Ramos (cell line): Measurements from ENCODE around the gene DNAJB9.

ENCODE experiments used
- in situ Hi-C: fragments of 300-500 bp; cut with MboI; formaldehyde crosslinking; loops from one replicate; pipeline ENCODE4 v1.14.3; 2022; ENCODE audit warnings: low sequenced_read_pairs; ENCODE audit not compliant: unreplicated experiment

Gene DNAJB9

DNA sequence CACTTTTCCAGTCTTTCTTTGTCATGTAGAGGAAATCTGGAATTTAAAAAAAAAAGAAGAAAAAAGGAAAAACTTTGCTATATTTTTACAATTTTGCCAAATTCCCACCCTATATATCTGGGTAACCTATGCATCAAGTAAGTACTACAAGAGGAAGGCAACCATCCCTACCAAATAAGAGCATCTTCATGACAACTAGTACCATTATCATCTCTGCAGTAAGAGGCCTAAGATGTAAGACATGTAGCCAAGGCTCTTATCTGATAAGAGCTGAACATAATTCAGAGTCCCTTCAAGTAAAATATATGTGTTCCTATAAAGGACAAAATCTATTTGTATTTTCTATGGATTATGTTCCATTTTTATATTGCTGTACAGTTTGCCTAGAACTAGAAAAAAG, 3.7 kb upstream of the DNAJB9 start:
- in situ Hi-C loops: no loop called here

DNA sequence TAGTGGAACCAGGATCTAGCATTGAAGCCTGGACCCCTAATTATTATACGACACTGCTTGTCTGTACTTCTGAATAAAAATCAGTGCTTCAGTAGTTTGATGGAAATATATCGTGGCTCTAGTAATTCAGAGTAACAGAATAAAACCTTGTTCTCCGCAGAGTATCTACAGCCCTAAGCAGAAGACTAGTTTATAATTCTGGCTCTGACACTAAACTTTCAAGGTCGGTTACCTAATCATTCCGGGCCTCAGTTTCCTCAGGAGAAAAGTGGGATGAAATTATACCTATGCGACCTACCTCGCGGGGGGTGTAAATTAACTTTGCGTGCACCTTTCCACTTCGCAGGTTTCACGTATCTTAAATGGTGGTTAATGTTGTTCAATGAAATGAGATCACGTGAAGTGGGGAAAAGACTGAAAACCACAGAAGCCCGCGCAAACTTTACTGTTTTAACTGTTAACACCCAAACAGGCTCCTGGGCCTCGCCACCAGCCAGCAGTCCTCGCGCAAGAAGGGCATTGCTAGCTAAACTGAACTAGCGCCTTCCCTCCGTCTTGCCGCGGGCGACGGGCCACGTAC, 783 bp upstream of the DNAJB9 start:
- in situ Hi-C loops: no loop called here

DNA sequence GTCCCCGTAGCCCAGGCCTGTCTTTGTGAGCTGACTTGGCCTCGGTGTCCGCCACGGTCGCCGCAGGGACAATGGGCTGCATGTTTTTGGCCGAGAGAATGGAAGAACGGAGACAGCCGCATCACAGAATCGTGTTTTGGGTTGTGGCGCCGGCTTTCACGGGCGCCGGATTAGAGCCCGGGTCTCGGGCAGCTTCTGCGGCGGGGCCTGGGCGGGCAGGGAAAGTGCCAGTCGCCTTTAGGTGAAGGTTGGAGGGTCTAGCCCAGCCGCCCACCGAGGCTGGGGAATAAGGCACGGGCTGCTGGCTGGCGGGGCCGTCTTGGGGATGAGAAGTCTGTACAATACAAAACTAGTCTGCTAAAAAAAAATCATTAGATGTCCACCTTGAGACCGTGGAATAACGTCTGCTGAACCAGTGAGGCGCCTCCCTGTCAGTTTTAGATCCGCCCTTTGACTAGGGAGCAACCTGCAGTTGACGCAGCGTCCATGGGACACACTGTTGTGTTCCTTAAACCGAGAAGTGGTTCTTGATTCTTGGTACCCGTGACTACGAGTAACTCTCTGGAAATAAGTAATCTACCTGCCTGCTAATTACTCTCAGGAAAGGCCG, 577 bp downstream of the DNAJB9 start:
- in situ Hi-C loops: no loop called here

DNA sequence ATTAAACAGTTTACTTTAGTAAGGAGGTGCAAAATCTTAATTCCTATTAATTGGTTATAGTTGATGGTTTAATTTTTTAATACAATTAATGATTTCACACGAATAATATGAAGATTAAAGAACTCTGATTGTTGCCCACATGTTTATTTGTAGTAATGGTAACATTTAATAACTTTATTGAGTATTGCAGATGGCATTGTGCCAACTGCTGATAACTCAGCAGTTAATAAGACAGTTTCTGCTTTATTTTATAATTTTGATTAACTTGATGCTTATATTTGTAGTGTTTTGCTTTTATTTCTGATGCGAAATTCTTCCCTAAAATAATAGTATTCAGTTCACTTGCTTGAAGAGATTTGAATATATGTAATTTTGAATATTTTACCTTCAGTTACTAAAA, 2.8 kb downstream of the DNAJB9 start:
- in situ Hi-C loops: no loop called here

DNA sequence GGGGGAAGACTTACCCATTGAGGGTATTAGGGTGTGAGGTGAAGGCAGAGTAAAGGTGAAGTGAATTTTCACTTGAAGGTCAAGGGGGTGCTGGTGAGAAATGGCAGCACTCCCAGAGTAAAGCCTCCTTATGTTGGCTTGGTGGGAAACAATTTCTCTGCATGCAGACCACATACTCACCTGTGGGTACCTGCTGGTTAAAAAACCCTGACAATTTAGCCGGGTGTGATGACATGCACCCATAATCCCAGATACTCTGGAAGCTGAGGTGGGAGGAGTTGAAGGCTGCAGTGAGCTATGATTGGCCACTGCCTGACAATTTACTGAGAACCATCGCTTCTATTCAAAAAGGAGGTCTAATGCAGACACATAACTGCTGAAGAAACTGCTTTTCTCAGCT, 5.5 kb downstream of the DNAJB9 start:
- in situ Hi-C loops: no loop called here

DNA sequence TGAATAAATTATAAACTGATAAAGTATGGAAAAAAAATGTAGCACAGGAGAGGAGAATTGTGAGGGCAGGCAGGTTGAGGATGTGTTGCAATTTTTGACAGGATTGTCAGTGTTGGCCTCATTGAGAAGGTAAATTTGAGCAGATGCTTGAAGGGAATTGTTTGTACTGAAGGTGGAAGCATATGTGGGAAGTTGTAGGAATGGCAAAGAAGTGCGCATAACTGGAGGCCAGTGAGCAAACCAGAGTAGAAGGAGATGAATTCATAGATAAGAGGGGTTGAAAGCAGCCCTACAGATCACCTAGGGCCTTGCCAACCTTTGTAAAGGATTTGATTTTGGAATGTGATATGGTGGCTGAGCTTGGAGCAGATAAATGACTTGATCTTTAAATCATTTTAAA, 6.4 kb downstream of the DNAJB9 start:
- in situ Hi-C loops: no loop called here

DNA sequence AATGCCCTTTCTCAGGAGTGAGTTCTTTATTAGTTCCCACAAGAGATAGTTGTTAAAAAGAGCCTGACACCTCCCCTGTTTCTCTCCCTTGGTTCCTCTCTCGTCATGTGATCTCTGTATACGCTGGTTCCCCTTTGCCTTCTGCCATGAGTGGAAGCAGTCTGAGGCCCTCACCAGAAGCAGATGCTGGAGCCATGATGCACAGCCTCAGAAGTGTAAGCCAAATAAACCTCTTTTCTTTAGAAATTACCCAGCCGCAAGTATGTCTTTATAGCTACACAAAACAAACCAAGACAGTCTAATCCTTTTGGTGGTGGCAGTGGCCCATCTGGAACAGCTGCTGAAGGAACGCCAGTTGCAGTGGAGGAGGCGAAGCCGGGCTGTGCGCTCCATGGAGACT, 9.3 kb downstream of the DNAJB9 start:
- in situ Hi-C loops: no loop called here

DNA sequence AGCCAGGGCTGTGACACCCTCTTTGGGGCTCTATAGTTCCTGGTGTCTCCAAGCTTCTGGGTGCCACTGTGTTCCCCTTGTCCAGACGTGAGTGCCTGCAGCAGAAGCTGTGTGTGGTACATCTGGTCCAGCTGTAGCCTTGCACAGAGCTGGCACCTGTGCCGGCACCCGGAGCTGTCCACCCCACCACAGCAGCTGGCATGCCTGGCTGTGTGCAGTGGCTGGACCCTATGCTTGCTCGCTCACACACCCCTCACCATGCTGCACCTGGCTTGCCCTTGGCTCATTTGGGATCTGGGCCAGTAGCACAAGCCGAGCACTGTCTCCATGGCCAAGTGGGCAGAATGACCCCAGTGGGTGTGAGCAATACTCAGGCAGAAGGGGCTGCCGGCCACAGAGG, 10.6 kb downstream of the DNAJB9 start:
- in situ Hi-C loops: loop anchor here (10.0 kb wide), 1 partner anchor 395 kb away; no protein-coding TSS in a partner anchor

DNA sequence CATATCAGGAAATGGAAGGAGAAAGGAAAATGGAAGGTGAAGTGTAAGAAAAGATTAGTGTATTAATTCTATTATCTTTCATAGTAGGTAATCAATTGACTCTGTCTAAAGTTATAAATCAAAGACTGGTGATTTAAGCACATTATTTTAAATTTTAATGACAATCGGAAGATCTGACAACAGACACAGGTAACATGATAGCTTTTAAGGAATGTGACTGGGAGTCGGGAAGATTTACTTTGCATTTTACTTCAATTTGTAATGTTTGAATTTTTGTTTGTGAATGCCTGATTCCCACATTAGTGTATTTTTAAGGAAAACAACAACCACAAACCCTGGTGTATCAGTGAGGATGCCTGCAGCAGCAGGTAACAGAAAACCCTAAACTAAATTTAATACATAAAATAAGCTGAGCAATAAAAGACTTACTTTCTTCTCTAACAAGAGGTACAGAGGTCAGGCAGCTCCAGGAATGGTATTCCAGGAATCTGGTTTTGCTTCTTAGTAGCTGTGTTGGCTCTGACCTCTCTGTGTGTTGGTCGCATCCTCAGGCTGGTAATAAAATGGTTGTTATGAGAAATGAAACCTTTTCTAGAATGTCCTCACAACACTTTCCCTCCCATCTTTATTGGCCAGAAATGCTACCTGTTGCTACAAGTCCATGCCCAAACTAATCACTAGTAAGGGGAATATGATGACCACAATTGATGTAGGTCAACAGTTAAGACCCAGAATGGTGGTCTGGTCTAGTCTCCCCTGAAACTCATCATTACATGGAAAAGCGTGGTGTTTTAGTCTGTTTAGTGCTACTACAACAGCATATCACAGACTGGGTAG, 12.2 kb downstream of the DNAJB9 start:
- in situ Hi-C loops: loop anchor here (10.0 kb wide), 1 partner anchor 397 kb away; no protein-coding TSS in a partner anchor

DNA sequence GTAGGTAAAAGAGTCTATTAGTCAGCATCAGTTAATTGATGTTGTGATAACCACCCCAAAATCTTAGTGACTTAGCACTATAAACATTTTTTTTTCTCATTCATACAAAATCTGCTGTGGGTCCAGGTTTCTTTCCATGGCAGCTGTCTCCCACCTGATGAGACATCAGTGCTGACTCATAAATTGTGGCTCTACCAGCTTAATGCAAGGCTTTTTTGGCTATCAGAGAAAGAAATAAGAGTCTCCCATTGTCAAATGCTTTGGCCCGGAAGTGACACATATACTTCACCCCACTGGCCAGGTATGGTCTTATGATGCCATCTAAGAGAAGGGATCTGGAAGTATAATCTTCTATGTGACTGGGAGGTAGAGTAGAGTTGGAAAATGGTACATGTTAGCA, 14.5 kb downstream of the DNAJB9 start:
- in situ Hi-C loops: loop anchor here (10.0 kb wide), 1 partner anchor 399 kb away; no protein-coding TSS in a partner anchor

DNA sequence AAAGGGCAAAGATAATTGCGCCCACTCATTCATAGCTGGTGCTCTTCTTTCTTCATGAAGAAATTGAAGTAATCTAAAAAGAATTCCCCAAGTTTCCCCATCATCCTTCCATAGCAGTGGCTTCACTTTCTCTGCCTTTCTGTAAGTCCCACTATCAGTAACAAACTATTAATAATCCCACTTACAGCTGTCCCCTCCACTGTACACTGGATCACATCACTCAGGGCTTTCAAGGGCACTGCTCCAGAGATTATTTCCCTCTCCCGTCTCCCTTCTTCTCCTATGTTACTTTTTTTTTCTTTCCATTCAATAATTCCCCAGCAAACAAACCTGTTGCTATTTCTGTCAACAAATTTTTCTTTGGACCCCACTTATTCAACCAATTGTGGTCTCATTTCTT, 16.2 kb downstream of the DNAJB9 start:
- in situ Hi-C loops: loop anchor here (10.0 kb wide), 1 partner anchor 401 kb away; no protein-coding TSS in a partner anchor

DNA sequence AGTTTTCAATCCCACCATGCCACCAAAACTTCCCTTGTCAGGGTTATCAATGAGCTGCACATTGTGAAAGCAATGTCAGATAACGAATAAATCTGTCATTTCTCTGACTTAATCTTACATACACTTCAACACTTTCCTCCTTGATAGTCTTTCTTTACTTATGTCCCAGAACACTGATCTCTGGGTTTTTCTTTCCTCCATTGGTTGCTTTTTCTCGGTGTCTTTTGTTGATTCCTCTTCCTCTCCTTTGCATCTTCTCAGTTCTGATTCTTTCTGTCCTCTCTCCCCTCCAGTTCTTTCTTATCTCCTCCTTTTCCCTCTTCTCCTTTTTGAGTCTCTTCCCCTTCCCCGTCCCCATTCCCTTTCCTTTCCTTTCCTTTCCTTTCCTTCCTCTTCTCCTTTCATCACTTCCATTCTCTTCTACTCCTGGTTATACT, 16.6 kb downstream of the DNAJB9 start:
- in situ Hi-C loops: loop anchor here (10.0 kb wide), 1 partner anchor 401 kb away; no protein-coding TSS in a partner anchor

DNA sequence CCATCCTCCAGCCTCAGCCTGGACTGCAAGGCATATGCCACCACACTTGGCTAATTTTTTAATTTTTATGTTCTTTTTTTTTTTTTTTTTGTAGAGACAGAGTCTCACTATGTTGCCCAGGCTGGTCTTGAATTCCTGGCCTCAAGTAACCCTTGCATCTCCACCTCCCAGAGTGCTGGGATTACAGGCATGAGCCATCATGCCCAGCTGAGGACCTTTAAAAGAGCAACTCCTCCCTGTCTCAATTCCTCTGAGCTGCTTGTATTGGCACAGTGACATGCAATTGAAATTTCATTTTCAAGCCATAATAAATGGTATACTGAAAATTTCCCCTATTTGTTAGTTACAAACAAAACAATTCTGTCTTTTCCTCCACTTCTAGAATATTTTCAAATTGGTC, 19.5 kb downstream of the DNAJB9 start:
- in situ Hi-C loops: loop anchor here (10.0 kb wide), 1 partner anchor 404 kb away; no protein-coding TSS in a partner anchor

DNA sequence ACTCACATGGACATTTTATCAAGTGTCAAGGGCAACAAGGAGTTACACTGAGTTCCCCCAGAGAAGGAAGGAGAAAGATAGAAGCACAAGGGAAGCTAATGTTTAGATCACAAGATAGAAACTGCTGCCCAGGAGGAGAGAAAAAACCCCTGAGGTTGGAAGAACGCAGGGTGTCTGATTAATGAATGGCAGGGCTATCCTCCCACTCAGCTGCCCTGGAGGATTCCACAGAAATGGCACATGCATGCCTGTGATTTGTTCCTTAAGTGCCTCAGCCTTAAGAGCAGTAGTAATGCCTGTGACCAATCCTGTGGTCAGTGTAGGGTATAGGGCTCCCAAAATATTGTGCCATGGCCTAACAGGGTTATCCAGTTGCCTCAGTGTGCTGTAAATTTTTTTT, 20.2 kb downstream of the DNAJB9 start:
- in situ Hi-C loops: loop anchor here (10.0 kb wide), 1 partner anchor 405 kb away; no protein-coding TSS in a partner anchor

DNA sequence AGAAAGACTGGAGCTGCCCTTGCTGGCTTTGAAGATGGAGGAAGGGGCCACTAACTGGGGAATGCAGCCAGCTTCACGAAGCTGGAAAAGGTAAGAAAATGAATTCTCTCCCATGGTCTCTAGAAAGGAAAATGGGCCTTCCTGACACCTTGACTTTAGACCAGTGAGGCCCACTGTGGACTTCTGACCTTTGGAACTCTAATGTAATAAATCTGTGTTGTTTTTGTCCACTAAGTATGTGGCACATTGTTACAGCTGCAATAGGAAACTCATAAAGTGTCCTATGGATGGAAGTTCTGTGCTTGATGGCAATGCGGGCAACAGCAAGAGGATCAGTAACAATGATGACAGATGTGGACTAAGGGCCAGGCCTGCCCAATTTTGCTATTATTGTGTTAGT, 20.9 kb downstream of the DNAJB9 start:
- in situ Hi-C loops: no loop called here

DNA sequence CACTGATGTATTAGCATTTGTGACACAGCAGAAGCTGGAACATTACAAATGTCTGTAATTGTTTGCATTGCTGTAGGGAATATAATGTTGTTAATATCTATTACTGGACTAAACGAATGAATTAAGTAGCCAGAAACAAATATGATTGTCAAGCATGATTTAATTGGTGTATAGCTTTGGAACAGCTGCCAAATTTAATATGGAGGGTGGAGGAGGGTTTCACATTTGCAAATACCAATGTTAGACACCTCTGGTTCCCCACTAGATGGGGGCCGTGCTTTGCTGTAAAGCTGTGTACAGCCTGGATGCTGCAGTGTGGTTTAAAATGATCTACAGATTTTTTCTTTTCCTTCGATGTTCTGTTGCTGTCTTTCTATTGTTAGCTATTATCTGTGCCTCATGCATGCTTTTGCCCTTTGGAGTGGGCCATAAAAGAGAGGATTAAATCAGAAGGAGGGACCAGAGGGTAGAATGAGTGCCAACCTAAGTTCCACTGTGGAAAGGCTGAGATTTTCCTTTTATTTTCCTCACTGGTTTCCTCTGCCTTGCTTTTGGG, 23.1 kb downstream of the DNAJB9 start:
- in situ Hi-C loops: no loop called here

DNA sequence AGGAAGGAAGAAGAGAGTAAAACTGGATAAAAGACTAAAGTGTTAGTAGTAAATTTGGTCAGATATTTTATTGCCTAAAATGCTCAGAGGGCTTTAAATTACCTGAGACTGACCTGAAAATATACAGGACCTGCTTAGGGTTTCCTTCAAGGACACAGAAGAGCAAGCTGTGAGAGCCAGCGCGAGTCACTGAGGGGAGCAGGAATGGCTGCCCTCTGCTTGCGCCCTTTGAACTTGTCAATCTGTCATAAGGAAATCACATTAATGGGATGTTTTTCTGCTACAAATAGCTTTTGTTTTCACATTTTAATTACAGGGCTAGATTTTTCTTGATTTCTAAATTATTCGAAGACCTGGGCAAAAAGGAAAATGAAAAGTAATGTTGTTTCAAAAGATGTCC, 26.9 kb downstream of the DNAJB9 start:
- in situ Hi-C loops: no loop called here

DNA sequence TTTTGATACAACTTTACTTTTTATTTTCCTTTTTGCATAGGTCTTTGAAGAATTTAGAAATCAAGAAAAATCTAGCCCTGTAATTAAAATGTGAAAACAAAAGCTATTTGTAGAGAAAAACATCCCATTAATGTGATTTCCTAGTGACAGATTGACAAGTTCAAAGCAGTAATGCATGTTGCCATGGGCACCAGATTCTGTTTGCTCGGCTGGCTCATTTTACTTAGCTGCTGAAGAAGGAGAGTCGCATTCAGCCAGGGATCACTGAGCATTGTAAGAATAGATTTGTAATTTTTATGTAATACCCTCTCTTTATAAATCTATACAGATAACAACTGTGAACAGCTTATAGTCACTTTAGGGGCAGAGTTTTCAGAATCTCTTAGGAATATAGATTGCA, 28.5 kb downstream of the DNAJB9 start:
- in situ Hi-C loops: no loop called here

DNA sequence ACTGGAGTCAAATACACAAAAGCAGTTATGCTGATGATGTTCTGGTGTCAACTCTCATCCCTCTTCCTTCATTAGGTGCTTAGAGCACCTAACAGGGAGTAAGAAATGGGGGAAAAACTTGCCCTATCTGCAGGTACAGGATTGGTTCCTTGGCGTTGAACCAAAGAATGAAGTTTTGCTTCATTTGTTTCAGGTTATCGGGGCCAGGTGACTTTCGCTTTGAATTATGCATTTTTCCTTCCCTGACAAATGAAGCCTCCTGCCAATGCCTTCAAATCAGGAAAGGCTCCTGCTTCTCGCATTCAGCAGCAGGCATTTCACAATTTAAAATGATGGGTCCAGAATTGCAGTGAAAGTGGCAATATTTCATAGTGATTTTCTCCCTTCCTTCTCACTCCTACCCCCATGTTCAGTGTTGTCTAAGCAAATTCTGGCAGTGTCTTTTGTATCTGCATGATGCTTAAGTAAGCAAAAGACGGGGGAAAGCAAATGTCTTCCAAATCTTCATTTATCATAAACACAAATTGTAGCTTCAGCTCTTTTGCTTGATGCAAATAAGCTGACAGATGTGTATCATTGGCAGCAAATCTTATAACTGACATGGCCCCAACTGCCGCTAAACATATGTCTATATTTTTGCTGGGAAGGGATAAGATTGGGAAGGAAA, 29.4 kb downstream of the DNAJB9 start:
- in situ Hi-C loops: no loop called here

DNA sequence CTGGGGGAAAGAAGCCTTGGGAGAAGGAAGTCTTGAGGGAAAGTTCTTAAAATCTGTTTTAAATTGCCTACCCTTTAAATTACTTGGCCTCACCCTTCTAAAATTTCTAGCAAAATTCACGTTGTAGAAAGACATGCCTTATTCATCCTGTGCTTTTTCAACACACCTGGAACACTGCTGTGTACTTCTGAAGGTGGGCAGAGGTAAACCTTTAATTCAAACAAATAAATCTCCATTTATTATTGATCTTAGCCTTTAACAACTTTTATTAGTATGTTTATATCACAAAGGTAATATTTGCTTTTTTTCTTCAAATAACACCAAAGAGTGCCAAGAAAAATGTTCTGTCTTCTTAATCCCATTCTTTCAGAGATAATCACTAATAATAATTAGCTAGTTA, 30.7 kb downstream of the DNAJB9 start:
- in situ Hi-C loops: no loop called here
